ENCODE results near the gene LRWD1.
"Not testable (repeated sequence)": the region's sequence is repeated elsewhere in the genome, so short reads cannot be mapped to it uniquely, and the experiment has no call there.

LRWD1 gene

GRCh38 chr7:102444961-102445673 is 19.7 kb upstream of the LRWD1 start:
- DNase-seq (ENCODE audit: low read depth) = no peak

- no peak for DNase-seq (ENCODE audit: low read depth)
These were observed 19.1 kb upstream of the LRWD1 start for GRCh38 chr7:102445674-102446071.

GRCh38 chr7:102446387-102447156 is 18.2 kb upstream of the LRWD1 start:
- no peak for DNase-seq (ENCODE audit: low read depth)

- DNase-seq (ENCODE audit: low read depth) = no peak
These were observed 17.5 kb upstream of the LRWD1 start for GRCh38 chr7:102447311-102447710.

- DNase-seq (ENCODE audit: low read depth) = no peak
These were observed 15.6 kb upstream of the LRWD1 start for GRCh38 chr7:102449136-102449535.

- no peak for DNase-seq (ENCODE audit: low read depth)
These were observed 14.5 kb upstream of the LRWD1 start for GRCh38 chr7:102450242-102450641.

GRCh38 chr7:102451371-102452054 is 13.3 kb upstream of the LRWD1 start:
- no peak for DNase-seq (ENCODE audit: low read depth)

- no peak for DNase-seq (ENCODE audit: low read depth)
These were observed 12.3 kb upstream of the LRWD1 start for GRCh38 chr7:102452451-102452850.

GRCh38 chr7:102453319-102453718 is 11.5 kb upstream of the LRWD1 start:
- DNase-seq (ENCODE audit: low read depth) = no peak

- no peak for DNase-seq (ENCODE audit: low read depth)
These were observed 10.3 kb upstream of the LRWD1 start for GRCh38 chr7:102454468-102454867.

- DNase-seq (ENCODE audit: low read depth) = not testable (repeated sequence)
These were observed 9.9 kb upstream of the LRWD1 start for GRCh38 chr7:102454932-102455331.

- no peak for DNase-seq (ENCODE audit: low read depth)
These were observed 9.2 kb upstream of the LRWD1 start for GRCh38 chr7:102455596-102455995.

GRCh38 chr7:102456327-102456726 is 8.5 kb upstream of the LRWD1 start:
- no peak for DNase-seq (ENCODE audit: low read depth)

GRCh38 chr7:102457352-102457924 is 7.3 kb upstream of the LRWD1 start:
- no peak for DNase-seq (ENCODE audit: low read depth)

- no peak for DNase-seq (ENCODE audit: low read depth)
These were observed 5.5 kb upstream of the LRWD1 start for GRCh38 chr7:102459221-102459844.

- no peak for DNase-seq (ENCODE audit: low read depth)
These were observed 4.3 kb upstream of the LRWD1 start for GRCh38 chr7:102460467-102460866.

GRCh38 chr7:102463841-102464576 is 775 bp upstream of the LRWD1 start:
- no peak for DNase-seq (ENCODE audit: low read depth)

- no peak for DNase-seq (ENCODE audit: low read depth)
These were observed 1.3 kb downstream of the LRWD1 start for GRCh38 chr7:102466097-102466496.

- no peak for DNase-seq (ENCODE audit: low read depth)
These were observed 3.0 kb downstream of the LRWD1 start for GRCh38 chr7:102467581-102468477.
